KBM-7 (cell line): ENCODE data around the gene ALOX5.

Source experiments
- DNase-seq: peaks from one replicate; pipeline ENCODE4 v3.0.0-alpha.2; 2015
- in situ Hi-C: fragments of 300-500 bp; cut with MboI; formaldehyde crosslinking; loops from 2 replicates; pipeline ENCODE4 v1.14.3; 2020; ENCODE audit warnings: low sequenced_read_pairs, low pct_unique_long_range_greater_than_20kb, mixed read lengths

The ALOX5 gene

GRCh38 chr10:45437587-45438465, 63.8 kb downstream of the ALOX5 start:
- peak; percentile 85 for DNase-seq
- in situ Hi-C loops, result loop anchor here (25.0 kb wide), 1 partner anchor 176 kb away; no protein-coding TSS in a partner anchor

- in situ Hi-C loops, result loop anchor here (25.0 kb wide), 1 partner anchor 176 kb away; no protein-coding TSS in a partner anchor
- DNase-seq, result peak; percentile 45
Measured at GRCh38 chr10:45438466-45439090, 64.6 kb downstream of the ALOX5 start.

GRCh38 chr10:45439365-45439764, 65.3 kb downstream of the ALOX5 start:
- in situ Hi-C loops, result loop anchor here (25.0 kb wide), 1 partner anchor 177 kb away; no protein-coding TSS in a partner anchor
- no peak for DNase-seq

GRCh38 chr10:45439873-45440272, 65.9 kb downstream of the ALOX5 start:
- DNase-seq, result no peak
- in situ Hi-C loops, result loop anchor here (25.0 kb wide), 1 partner anchor 178 kb away; no protein-coding TSS in a partner anchor

- DNase-seq, result no peak
- in situ Hi-C loops, result loop anchor here (25.0 kb wide), 1 partner anchor 178 kb away; no protein-coding TSS in a partner anchor
Measured at GRCh38 chr10:45440511-45441062, 66.6 kb downstream of the ALOX5 start.

- in situ Hi-C loops, result loop anchor here (25.0 kb wide), 1 partner anchor 179 kb away; no protein-coding TSS in a partner anchor
- DNase-seq, result no peak
Measured at GRCh38 chr10:45441239-45442190, 67.5 kb downstream of the ALOX5 start.

GRCh38 chr10:45442251-45442650, 68.2 kb downstream of the ALOX5 start:
- DNase-seq, result no peak
- in situ Hi-C loops, result loop anchor here (25.0 kb wide), 1 partner anchor 180 kb away; no protein-coding TSS in a partner anchor

GRCh38 chr10:45442662-45443061, 68.6 kb downstream of the ALOX5 start:
- in situ Hi-C loops, result loop anchor here (25.0 kb wide), 1 partner anchor 180 kb away; no protein-coding TSS in a partner anchor
- DNase-seq, result no peak

GRCh38 chr10:45443101-45444009, 69.3 kb downstream of the ALOX5 start:
- in situ Hi-C loops, result loop anchor here (25.0 kb wide), 1 partner anchor 181 kb away; no protein-coding TSS in a partner anchor

GRCh38 chr10:45444022-45444421, 70.0 kb downstream of the ALOX5 start:
- no peak for DNase-seq
- in situ Hi-C loops, result loop anchor here (25.0 kb wide), 1 partner anchor 182 kb away; no protein-coding TSS in a partner anchor

More at GRCh38 chr10:45443101-45444009, 69.3 kb downstream of the ALOX5 start:
- no peak for DNase-seq

GRCh38 chr10:45444976-45445898, 71.2 kb downstream of the ALOX5 start:
- DNase-seq, result no peak
- in situ Hi-C loops, result loop anchor here (25.0 kb wide), 1 partner anchor 183 kb away; no protein-coding TSS in a partner anchor

GRCh38 chr10:45446858-45447257, 72.8 kb downstream of the ALOX5 start:
- no peak for DNase-seq
- in situ Hi-C loops, result loop anchor here (25.0 kb wide), 1 partner anchor 185 kb away; no protein-coding TSS in a partner anchor

GRCh38 chr10:45447416-45447815, 73.4 kb downstream of the ALOX5 start:
- no peak for DNase-seq
- in situ Hi-C loops, result loop anchor here (25.0 kb wide), 1 partner anchor 185 kb away; no protein-coding TSS in a partner anchor

- in situ Hi-C loops, result no loop called here
- no peak for DNase-seq
Measured at GRCh38 chr10:45450866-45451265, 76.8 kb downstream of the ALOX5 start.

- DNase-seq, result no peak
- in situ Hi-C loops, result no loop called here
Measured at GRCh38 chr10:45451407-45451806, 77.4 kb downstream of the ALOX5 start.

- DNase-seq, result no peak
- in situ Hi-C loops, result no loop called here
Measured at GRCh38 chr10:45452268-45452667, 78.3 kb downstream of the ALOX5 start.
